ENCODE measurements around the gene OGFR. TPM values are rescaled to one million over a fixed set of nuclear protein-coding genes. Genes with fewer than 3 reads are reported as not detected.

The OGFR gene
- total RNA-seq, 5 donors from 2014 or later (not counting 1 experiment from before 2014, with no cell fraction given): 46.5 to 91.1 (median 83.0) TPM

- peaks cover 3 to 6% of the 10 kb centered on the region in 2 donors for H3K36me3 ChIP-seq (ENCODE audit: control insufficient read depth in 2 of 2, extremely low read depth in 1 of 2, insufficient read depth in 1 of 2, low read length in 1 of 2)
- ATAC-seq (replicated peaks in 1 of 4) (peak; percentile 84 to 91 (median 86)), DNase-seq (peak; percentile 78 to 97 (median 89))
- H3K27ac ChIP-seq (ENCODE audit: low read length): peak within 1 kb of the TSS; percentile 48
- Mint-ChIP-seq H3K9me3 (no peaks in the 10 kb centered on the region), H3K27me3 (no peaks in the 10 kb centered on the region), H3K4me1 (peaks cover 24 to 28% (median 25%) of the 10 kb centered on the region in 3 donors), H3K4me3 (peak within 1 kb of the TSS; percentile 65 to 71 (median 66)), H3K27ac (peak within 1 kb of the TSS; percentile 69 to 71), H3K36me3 (peaks cover 12% of the 10 kb centered on the region)
- H3K4me1 ChIP-seq (ENCODE audit: control insufficient read depth in 1 of 2, extremely low read depth in 1 of 2, insufficient read depth in 2 of 2, low read length in 2 of 2): peaks cover 7 to 16% of the 10 kb centered on the region in 2 experiments
- POLR2A ChIA-PET: interaction anchor here in 1 of 2 donors (0.5 kb wide), 2 partner anchors 15 to 73 kb away, joined by 4 read pairs; no protein-coding TSS in a partner anchor
- 17% methylated on average over 37 of the region's 70 CpGs for WGBS (ENCODE audit: insufficient coverage)
- peaks cover 0 to 2% of the 10 kb centered on the region in 2 experiments for H3K27me3 ChIP-seq (replicated peaks in 1 of 2; ENCODE audit: control insufficient read depth in 2 of 2, extremely low read depth in 1 of 2, insufficient read depth in 2 of 2, low read length in 1 of 2)
- CTCF ChIA-PET: interaction anchor here (0.5 to 1.5 kb wide), 7 partner anchors 29 to 361 kb away, joined by 3 to 4 read pairs (median 3); no protein-coding TSS in a partner anchor
- peak within 1 kb of the TSS; percentile 33 to 38 for H3K4me3 ChIP-seq (ENCODE audit: control insufficient read depth in 1 of 2, extremely low read depth in 1 of 2, low read length in 1 of 2)
- H3K9me3 ChIP-seq: no peaks in the 10 kb centered on the region
Observed at GRCh38 chr20:62861726-62862336, 57.2 kb downstream of the OGFR start, which contains the start of gene TCFL5. Gene TCFL5 (minus strand): TSS chr20:62861822. CDS start chr20:62861670, 152 bp downstream.

Other genes starting within 250 kb of the OGFR start
- gene SLCO4A1, start 162.3 kb upstream of the OGFR start, total RNA-seq: 1 to 10 TPM in 4 of 5 donors, under 1 TPM in 1; 0.98 to 7.2 (median 5.4) TPM
- gene NTSR1, start 96.0 kb upstream of the OGFR start, total RNA-seq: under 1 TPM in 3 of 5 donors, not detected in 2; 0.33 to 0.63 (median 0.53) TPM
- 10 to 100 TPM in 3 of 5 donors, 1 to 10 TPM in 2; 8.6 to 13.9 (median 12.8) TPM for gene MRGBP, start 8.4 kb upstream of the OGFR start, total RNA-seq
- gene COL9A3, start 12.2 kb downstream of the OGFR start, total RNA-seq: 1 to 10 TPM in 1 of 5 donors, under 1 TPM in 3, not detected in 1; 0.51 to 2.1 (median 0.75) TPM
- gene TCFL5, start 57.0 kb downstream of the OGFR start, total RNA-seq: 10 to 100 TPM in 2 of 5 donors, 1 to 10 TPM in 3; 5.0 to 12.7 (median 8.5) TPM
- 100 to 1,000 TPM in 3 of 5 donors, 10 to 100 TPM in 2; 70.5 to 116 (median 113) TPM for gene DIDO1, start 121.7 kb downstream of the OGFR start, total RNA-seq
- 10 to 100 TPM; 33.1 to 43.4 (median 41.2) TPM for gene GID8, start 133.3 kb downstream of the OGFR start, total RNA-seq
- 1 to 10 TPM; 5.3 to 8.8 (median 8.3) TPM for gene SLC17A9, start 147.9 kb downstream of the OGFR start, total RNA-seq
- not detected for gene BHLHE23, start 202.1 kb downstream of the OGFR start, total RNA-seq

Data from T-cell (primary cell).